ENCODE measurements around the gene GNB3.

DNA sequence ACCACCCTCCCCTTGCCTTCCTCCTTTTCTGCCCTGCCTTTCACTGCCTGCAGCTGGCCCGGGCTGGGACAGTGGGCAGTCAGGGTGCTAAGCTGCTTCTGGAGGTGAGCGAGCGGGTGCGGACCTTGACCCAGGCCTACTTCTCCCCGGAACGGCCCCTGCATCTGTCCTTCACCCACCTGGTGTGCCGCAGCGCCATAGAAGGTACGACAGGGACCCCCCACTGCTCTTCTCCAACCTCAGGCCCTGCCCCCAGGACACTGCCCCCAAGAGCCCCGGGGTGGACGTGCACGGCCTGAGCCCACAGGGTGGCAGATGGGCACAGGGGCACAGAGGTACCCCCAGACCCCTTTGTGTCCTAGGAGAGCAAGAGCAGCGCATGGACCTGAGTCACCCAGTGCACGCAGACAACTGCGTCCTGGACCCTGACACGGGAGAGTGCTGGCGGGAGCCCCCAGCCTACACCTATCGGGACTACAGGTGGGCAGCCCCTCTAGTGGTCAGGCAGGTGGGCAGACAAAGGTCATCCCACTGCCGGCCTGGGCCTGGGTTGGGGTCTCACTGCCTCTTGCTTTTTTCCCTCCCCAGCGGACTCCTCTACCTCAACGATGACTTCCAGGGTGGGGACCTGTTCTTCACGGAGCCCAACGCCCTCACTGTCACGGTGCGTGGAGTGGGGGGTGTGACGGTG is 3.2 kb upstream of the GNB3 start:
- TF ChIP-seq CTCF (IDR thresholded peaks at IDR 0.05) = no peak
- no peak for TF ChIP-seq POLR2A (IDR thresholded peaks at IDR 0.05)
